OCI-LY3 (cell line): ENCODE results near the gene INF2.

Experiments used
- H2AFZ ChIP-seq: fragments of 200-600, 300-600 bp; shearing (Covaris generic); 2 replicates; pipeline ENCODE4 v1.6.0; 2014; ENCODE audit warnings: antibody characterized with exemption, low read depth, low read length
- H3K27ac ChIP-seq: fragments of 200-600, 300-600 bp; sonication (generic); 2 replicates; pipeline ENCODE4 v1.5.1; 2014; ENCODE audit warnings: mild to moderate bottlenecking, low read length, moderate library complexity, mixed read lengths
- H3K27me3 ChIP-seq: fragments of 200-600, 300-600 bp; sonication (generic); 2 replicates; pipeline ENCODE4 v1.6.1; 2014; ENCODE audit warnings: low read depth, low read length, mixed read lengths
- H3K36me3 ChIP-seq: fragments of 200-600, 300-600 bp; sonication (generic); replicated peaks from 2 replicates; pipeline ENCODE3; 2014; ENCODE audit warnings: low read depth, low read length, mixed read lengths
- H3K4me1 ChIP-seq: fragments of 300-600, 200-600 bp; sonication (generic); 2 replicates; pipeline ENCODE4 v1.6.1; 2014; ENCODE audit warnings: low read length, mixed read lengths
- H3K4me2 ChIP-seq: fragments of 200-600, 300-600 bp; sonication (generic); 2 replicates; pipeline ENCODE4 v1.6.1; 2014; ENCODE audit warnings: low read length, mixed read lengths
- H3K4me3 ChIP-seq: fragments of 300-600, 200-600 bp; sonication (generic); 2 replicates; pipeline ENCODE4 v1.5.1; 2014; ENCODE audit warnings: antibody characterized with exemption, mild to moderate bottlenecking, low read length, moderate library complexity
- H3K79me2 ChIP-seq: fragments of 300-600, 200-600 bp; shearing (Covaris generic); 2 replicates; pipeline ENCODE4 v1.6.1; 2014; ENCODE audit warnings: mild to moderate bottlenecking, low read length, mixed read lengths
- H3K9ac ChIP-seq: fragments of 300-600, 200-600 bp; shearing (Covaris generic); 2 replicates; pipeline ENCODE4 v1.6.0; 2014; ENCODE audit warnings: mild to moderate bottlenecking, low read length, moderate library complexity
- H3K9me3 ChIP-seq: fragments of 200-600, 300-600 bp; shearing (Covaris generic); 2 replicates; pipeline ENCODE4 v1.6.1; 2014; ENCODE audit warnings: low read length, mixed read lengths; ENCODE audit not compliant: insufficient read depth
- H4K20me1 ChIP-seq: fragments of 200-600, 300-600 bp; sonication (generic); 2 replicates; pipeline ENCODE4 v1.6.1; 2016; ENCODE audit warnings: low read length, mixed read lengths; ENCODE audit not compliant: insufficient read depth
- EZH2phosphoT487 ChIP-seq: fragments of 200-600 bp; shearing (Covaris generic); IDR thresholded peaks from 2 replicates; pipeline ENCODE4 v1.6.1; 2018; ENCODE audit warnings: antibody characterized with exemption, mixed run types, low read depth
- TF ChIP-seq, protein P1 (sequence below): fragments of 200-600, 300-600 bp; sonication (generic); IDR thresholded peaks from 2 replicates; pipeline ENCODE4 v1.5.1; 2014; ENCODE audit warnings: antibody characterized with exemption, low read length, low read depth

Gene INF2

DNA sequence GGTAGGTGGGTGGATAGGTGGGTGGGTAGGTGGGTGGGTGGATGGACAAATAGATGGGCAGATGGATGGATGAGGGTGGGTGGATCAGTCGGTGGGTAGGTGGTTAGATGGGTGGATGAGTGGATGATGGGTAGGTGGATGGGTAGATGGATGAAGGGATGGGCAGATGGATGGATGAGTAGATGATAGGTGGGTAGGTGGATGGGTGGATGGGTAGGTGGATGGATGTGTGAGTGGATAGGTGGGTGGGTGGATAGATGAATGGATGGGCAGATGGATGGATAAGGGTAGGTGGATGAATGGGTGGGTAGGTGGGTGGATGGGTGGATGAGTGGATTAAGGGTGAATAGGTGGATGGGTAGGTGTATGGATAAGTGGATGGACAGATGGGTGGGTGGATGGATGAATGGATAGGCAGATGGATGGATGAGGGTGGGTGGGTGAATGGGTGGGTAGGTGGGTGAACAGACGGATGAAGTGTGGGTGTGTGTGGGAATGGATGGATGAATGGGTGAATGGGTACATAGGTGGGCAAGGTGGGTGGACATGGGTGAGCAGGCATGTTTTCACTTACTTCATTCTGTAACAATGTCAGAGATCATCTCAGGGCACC, 3.3 kb upstream of the INF2 start:
- no peak overlapping the region for H2AFZ ChIP-seq
- no peak overlapping the region for H3K4me3 ChIP-seq
- TF ChIP-seq, protein P1, sequence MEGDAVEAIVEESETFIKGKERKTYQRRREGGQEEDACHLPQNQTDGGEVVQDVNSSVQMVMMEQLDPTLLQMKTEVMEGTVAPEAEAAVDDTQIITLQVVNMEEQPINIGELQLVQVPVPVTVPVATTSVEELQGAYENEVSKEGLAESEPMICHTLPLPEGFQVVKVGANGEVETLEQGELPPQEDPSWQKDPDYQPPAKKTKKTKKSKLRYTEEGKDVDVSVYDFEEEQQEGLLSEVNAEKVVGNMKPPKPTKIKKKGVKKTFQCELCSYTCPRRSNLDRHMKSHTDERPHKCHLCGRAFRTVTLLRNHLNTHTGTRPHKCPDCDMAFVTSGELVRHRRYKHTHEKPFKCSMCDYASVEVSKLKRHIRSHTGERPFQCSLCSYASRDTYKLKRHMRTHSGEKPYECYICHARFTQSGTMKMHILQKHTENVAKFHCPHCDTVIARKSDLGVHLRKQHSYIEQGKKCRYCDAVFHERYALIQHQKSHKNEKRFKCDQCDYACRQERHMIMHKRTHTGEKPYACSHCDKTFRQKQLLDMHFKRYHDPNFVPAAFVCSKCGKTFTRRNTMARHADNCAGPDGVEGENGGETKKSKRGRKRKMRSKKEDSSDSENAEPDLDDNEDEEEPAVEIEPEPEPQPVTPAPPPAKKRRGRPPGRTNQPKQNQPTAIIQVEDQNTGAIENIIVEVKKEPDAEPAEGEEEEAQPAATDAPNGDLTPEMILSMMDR, result no peak
- TF ChIP-seq EZH2phosphoT487, result no peak
- H3K9ac ChIP-seq, result no peak overlapping the region
- H3K79me2 ChIP-seq, result peaks cover 12% of the 10 kb centered on the region
- H3K4me1 ChIP-seq, result peaks cover 17% of the 10 kb centered on the region
- H3K27me3 ChIP-seq, result peaks cover 14% of the 10 kb centered on the region; the same call in 1 of the 2 replicates
- peaks cover 1% of the 10 kb centered on the region for H3K36me3 ChIP-seq
- H3K27ac ChIP-seq, result no peak overlapping the region
- no peak overlapping the region for H3K4me2 ChIP-seq
- peaks cover 3% of the 10 kb centered on the region; the same call in 1 of the 2 replicates for H4K20me1 ChIP-seq
- H3K9me3 ChIP-seq, result no peaks in the 10 kb centered on the region

DNA sequence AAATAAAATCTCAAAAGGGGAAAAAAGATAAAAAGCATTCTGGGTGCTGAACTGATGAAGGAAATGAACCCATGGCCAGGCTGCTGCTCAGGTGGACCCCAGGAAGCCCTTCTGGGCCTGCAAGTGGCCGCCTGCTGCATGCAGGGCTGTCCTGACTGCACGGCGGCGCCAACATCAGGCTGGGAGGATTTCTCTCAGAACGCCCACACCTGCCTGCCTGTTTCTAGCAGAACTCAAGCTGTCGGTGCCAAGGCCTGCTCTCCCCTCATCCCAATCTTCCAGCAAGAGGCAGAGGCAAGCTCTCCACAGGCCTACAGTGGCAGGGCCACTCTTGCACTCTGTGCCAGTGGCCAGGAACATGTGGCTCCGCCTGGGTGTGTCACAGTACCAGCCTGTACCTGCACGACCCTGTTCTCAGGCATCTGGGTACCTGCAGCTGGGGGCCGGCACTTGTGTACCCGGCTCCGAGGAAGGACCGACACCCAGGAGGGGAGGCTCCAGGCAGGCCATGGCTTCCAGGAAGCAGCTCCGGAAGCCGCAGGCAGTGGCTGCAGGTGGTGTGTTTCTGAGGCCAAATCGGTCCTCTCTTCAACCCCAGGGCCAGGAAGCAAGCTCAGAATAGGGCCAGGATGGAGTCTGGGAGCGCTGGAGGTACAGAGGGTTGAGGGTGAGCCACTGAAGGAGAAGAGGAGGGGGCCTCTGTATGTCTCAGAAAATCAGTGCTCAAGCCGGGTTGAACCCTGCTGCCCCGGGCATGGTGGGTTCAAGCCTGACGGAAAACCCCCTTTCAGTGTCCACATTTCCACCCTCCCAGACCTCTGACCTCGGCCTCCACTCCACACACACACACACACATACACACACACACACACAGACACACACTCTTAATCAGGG, 2.5 kb upstream of the INF2 start:
- Histone ChIP-seq H3K79me2 (peaks cover 20% of the 10 kb centered on the region), H3K9ac (no peak overlapping the region), H3K4me2 (no peak overlapping the region), H3K27ac (no peak overlapping the region), H3K4me1 (peaks cover 9% of the 10 kb centered on the region), H4K20me1 (peaks cover 9% of the 10 kb centered on the region; the same call in 1 of the 2 replicates), H2AFZ (no peak overlapping the region), H3K4me3 (no peak overlapping the region), H3K27me3 (peaks cover 14% of the 10 kb centered on the region; the same call in 1 of the 2 replicates), H3K36me3 (peaks cover 5% of the 10 kb centered on the region), H3K9me3 (no peaks in the 10 kb centered on the region)
- TF ChIP-seq, protein P1, result no peak
- TF ChIP-seq EZH2phosphoT487, result no peak

DNA sequence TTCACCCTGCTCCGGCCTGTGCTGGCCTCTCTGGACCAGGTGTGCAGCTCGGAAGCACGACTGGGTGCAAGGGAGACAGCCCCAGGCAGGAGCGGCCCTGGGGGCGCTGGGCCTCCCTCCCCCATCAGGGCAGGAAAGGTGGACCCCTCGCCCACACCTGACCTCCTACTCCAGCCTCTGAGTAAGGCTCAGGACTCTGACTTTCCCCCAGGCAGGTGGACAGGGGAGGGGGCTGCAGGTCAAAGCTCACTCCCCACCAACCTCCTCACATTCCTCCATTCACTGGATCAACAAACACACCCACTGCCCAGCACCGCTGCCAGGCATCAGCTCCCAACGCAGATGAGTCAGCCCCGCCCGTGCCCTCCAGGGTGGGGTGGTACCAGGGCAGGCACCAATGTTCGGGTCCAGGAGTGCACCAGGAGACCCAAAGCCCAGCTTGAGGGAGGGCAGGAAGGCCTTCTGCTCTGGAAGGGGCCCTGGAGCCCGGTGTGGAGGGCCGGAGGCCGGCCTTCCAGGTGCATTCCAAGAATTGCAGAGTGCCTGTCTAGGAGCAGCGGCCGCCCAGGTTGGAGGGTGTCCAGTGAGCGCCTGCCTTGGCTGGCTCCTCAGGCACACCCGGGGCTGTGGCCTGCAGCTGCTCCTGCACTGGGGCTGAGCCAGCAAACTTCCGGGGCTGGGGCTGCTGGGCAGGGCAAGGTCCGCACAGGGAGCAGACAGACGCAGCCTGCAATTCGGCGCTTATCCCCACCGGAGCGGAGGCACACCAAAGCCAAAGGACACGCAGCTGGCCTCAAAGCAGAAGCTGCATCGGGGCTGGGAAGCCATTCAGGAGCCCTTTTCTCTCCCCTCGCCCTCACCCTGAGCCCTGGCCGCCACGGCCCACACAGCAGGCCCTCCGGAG, 1.6 kb upstream of the INF2 start:
- no peak overlapping the region for H3K4me2 ChIP-seq
- H3K4me3 ChIP-seq, result no peak overlapping the region
- H3K27me3 ChIP-seq, result peaks cover 14% of the 10 kb centered on the region; the same call in 1 of the 2 replicates

More for the DNA sequence above, 1.6 kb upstream of the INF2 start:
- no peaks in the 10 kb centered on the region for H3K9me3 ChIP-seq
- no peak overlapping the region for H3K27ac ChIP-seq
- TF ChIP-seq, protein P1, result no peak
- no peak for TF ChIP-seq EZH2phosphoT487
- H3K79me2 ChIP-seq, result peaks cover 25% of the 10 kb centered on the region
- H3K4me1 ChIP-seq, result peaks cover 9% of the 10 kb centered on the region
- H3K9ac ChIP-seq, result no peak overlapping the region
- H4K20me1 ChIP-seq, result peaks cover 16% of the 10 kb centered on the region; the same call in 1 of the 2 replicates
- no peak overlapping the region for H2AFZ ChIP-seq
- H3K36me3 ChIP-seq, result peaks cover 5% of the 10 kb centered on the region
